ENCODE data around the gene SLC43A2.

DNA sequence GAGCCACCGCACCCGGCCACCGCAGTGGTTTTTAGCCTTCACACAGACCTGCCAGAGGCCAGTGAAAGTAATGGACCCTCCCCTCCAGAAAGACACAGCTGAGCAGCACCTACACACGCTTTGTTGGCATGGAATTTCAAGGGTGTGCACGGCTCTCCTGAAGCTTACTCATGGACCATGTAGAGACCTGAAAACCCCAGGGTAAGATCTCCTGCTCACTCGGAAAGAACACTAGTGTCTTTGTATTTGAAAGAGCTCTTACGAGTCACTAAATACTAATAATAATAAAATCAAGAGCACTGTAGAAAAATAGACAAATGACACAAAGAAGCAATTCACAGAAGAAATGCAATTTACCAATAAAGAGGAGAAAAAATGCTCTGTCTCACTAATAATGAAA, 20.0 kb downstream of the SLC43A2 start:
- TF ChIP-seq CTCF (IDR thresholded peaks at IDR 0.05) (no peak), POLR2A (IDR thresholded peaks at IDR 0.05) (no peak), POLR2AphosphoS5 (IDR thresholded peaks at IDR 0.05) (no peak), EP300 (IDR thresholded peaks at IDR 0.05) (no peak)

All from upper lobe of left lung (tissue), 4 donors.